ENCODE measurements around the gene ACSS1. TPM values are rescaled to one million over a fixed set of nuclear protein-coding genes. Genes with fewer than 3 reads are reported as not detected.

Gene ACSS1
- total and polyA plus RNA-seq, 2 experiments from 2014 or later, result not detected

DNA sequence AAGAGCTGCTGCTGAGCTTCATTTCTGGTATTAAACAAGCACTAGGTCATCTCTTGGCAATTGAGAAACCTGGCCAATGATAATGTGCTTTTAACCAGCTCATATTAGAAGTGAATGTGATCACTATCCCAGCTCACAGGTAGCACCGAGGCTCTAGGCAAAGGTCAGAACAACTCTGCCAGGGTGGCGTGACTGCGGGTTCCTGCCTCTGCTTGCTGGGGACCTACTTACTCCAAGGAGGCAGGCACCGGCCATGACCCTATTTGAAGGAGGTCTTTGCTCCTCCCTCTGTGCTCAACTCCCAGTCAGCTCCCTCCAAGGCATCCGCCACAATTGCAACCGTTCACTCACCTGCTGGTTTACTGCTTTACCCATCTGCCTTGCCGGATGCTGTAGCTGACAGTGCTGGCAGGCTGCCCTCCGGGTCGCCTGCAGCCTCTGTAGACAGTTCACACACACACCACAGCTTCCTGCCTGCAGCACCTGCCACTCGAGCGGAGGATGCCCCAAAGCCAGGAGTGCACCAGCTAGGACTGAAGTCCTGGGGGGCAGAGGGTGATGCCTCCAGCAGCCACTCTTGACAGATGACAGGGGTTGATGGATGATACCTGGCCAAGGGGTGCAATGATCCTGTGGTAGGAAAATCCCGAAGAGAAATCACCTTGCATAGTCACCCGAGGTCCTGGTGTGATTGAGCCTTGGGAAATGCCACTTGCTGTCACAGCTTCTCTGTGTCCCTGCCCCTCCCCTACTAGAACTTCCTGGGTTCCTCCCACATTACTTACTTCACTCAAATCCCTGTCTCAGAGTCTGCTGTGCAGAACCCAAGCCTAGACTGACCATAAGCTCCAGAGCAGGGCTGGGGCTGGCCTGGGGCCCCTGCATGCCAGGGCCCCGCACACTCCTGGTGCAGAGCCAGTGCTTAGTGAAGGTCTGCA lies 32.8 kb upstream of the ACSS1 start:
- DNase-seq (ENCODE audit: low read depth in 1 of 2, low spot score in 1 of 2), result no peak
- no peak overlapping the region for H3K27ac ChIP-seq
- no peak overlapping the region for H3K4me3 ChIP-seq
- TF ChIP-seq, protein P1, sequence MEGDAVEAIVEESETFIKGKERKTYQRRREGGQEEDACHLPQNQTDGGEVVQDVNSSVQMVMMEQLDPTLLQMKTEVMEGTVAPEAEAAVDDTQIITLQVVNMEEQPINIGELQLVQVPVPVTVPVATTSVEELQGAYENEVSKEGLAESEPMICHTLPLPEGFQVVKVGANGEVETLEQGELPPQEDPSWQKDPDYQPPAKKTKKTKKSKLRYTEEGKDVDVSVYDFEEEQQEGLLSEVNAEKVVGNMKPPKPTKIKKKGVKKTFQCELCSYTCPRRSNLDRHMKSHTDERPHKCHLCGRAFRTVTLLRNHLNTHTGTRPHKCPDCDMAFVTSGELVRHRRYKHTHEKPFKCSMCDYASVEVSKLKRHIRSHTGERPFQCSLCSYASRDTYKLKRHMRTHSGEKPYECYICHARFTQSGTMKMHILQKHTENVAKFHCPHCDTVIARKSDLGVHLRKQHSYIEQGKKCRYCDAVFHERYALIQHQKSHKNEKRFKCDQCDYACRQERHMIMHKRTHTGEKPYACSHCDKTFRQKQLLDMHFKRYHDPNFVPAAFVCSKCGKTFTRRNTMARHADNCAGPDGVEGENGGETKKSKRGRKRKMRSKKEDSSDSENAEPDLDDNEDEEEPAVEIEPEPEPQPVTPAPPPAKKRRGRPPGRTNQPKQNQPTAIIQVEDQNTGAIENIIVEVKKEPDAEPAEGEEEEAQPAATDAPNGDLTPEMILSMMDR (IDR thresholded peaks at IDR 0.05; ENCODE audit: low read depth, low read length), result no peak
- H3K9me3 ChIP-seq (ENCODE audit: low read depth), result no peaks in the 10 kb centered on the region
- H3K4me1 ChIP-seq (ENCODE audit: low read depth), result no peaks in the 10 kb centered on the region
- H3K27me3 ChIP-seq, result peaks cover 75% of the 10 kb centered on the region
- no peaks in the 10 kb centered on the region for H3K36me3 ChIP-seq

DNA sequence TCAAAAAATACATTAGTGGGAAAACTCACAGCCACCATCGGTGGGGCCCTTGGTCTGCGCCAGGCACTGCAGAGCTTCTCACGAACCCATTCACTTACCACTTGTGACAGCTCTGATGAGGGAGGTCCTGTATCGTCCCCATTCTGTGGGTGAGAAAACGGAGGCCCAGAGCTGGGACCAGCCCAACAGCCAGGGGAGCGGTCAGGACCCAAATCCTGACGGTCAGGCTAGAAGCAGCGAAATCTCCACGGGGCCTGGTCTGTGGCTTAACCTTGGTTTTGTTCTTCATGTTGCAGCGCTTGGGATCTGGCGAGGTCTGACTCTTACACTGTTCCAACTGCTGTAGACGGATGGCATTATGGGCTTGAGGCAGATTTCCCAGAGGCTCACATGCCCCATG lies 31.7 kb upstream of the ACSS1 start:
- Histone ChIP-seq H3K36me3 (no peaks in the 10 kb centered on the region), H3K27ac (no peak overlapping the region), H3K4me1 (ENCODE audit: low read depth) (no peaks in the 10 kb centered on the region), H3K9me3 (ENCODE audit: low read depth) (no peaks in the 10 kb centered on the region), H3K27me3 (peaks cover 83% of the 10 kb centered on the region), H3K4me3 (no peak overlapping the region)
- no peak for DNase-seq (ENCODE audit: low read depth in 1 of 2, low spot score in 1 of 2)
- TF ChIP-seq, protein P1 (IDR thresholded peaks at IDR 0.05; ENCODE audit: low read depth, low read length), result no peak

DNA sequence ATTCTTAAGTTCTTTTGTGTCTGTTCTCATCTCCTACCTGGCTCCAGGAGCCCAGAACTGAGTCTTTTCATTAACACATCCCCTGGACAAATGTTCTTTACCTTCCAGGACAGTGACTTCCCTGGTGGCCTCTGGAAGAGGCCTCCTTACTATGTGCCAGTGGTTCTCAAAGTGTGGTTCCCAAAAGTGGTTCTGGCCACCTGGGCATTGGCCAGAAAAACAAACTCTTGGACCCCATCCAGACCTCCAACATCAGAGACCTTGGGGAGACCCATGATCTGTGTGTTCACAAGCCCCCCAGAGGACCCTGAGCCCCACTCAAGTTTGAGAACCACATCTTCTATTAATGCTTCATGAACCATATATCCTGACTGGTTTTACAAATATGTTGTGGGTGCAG lies 31.2 kb upstream of the ACSS1 start:
- no peak overlapping the region for H3K27ac ChIP-seq
- DNase-seq (ENCODE audit: low read depth in 1 of 2, low spot score in 1 of 2), result no peak
- no peak overlapping the region for H3K4me3 ChIP-seq
- H3K9me3 ChIP-seq (ENCODE audit: low read depth), result no peaks in the 10 kb centered on the region
- H3K4me1 ChIP-seq (ENCODE audit: low read depth), result no peaks in the 10 kb centered on the region
- H3K27me3 ChIP-seq, result peaks cover 87% of the 10 kb centered on the region
- TF ChIP-seq, protein P1 (IDR thresholded peaks at IDR 0.05; ENCODE audit: low read depth, low read length), result no peak
- no peaks in the 10 kb centered on the region for H3K36me3 ChIP-seq

DNA sequence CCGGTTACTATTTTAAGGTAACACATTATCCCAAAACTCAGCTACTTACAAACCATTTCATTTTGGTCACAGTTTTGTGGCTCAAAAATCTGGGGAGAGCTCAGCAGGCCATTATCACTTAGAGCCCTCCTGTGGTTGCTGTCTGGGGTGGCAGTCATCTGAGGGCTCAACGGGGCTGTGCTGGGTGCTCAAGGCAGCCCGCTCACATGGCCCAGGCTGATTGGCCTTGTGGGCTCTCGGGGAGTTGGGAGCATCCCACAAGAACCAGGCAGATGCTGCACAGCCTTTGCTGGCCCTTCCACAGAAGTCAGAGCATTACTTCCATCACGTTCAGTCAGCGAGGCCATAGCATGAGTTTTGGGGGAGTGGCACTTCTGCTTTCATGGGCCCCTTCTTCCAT lies 30.3 kb upstream of the ACSS1 start:
- no peak for DNase-seq (ENCODE audit: low read depth in 1 of 2, low spot score in 1 of 2)
- Histone ChIP-seq H3K36me3 (no peaks in the 10 kb centered on the region), H3K27ac (no peak overlapping the region), H3K4me1 (ENCODE audit: low read depth) (no peaks in the 10 kb centered on the region), H3K9me3 (ENCODE audit: low read depth) (no peaks in the 10 kb centered on the region), H3K27me3 (peaks cover 90% of the 10 kb centered on the region), H3K4me3 (no peak overlapping the region)
- TF ChIP-seq, protein P1 (IDR thresholded peaks at IDR 0.05; ENCODE audit: low read depth, low read length), result no peak

DNA sequence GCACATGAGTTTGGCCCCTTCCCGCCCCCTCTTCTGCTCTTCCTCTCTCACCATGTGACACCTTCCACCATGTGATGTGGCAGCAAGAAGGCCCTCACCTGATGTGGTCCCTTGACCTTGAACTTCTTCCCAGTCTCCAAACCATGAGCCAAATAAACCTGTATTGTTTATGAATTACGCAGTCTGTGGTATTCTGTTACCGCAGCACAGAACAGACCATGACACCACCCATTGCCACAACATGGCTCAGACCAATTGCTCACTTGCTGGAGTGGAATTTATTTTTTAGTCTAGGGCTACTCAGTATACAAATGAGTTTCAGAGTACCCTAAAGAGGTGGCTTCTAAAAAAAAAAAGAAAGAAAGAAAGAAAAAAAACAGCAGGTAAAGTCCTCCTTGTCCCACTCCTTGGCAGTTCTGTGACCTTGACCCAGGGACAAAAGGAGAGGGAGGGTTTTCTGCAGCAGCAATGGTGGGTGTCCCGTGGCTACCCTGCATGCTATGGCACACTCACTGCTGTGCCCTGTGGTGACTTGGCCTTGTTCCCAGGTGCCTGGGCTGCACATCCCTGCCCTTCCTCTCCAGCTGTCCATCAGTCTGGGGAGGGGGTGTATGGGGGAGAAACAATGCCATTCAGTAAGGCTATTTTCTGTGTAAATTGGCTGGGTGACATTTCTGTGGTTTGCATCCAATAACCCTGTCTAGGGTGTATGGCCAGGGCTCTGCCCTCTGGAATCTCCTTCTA lies 29.4 kb upstream of the ACSS1 start:
- Histone ChIP-seq H3K27ac (no peak overlapping the region), H3K9me3 (ENCODE audit: low read depth) (no peaks in the 10 kb centered on the region), H3K27me3 (peaks cover 98% of the 10 kb centered on the region), H3K4me1 (ENCODE audit: low read depth) (no peaks in the 10 kb centered on the region), H3K4me3 (no peak overlapping the region), H3K36me3 (no peaks in the 10 kb centered on the region)
- TF ChIP-seq, protein P1 (IDR thresholded peaks at IDR 0.05; ENCODE audit: low read depth, low read length), result no peak
- no peak for DNase-seq (ENCODE audit: low read depth in 1 of 2, low spot score in 1 of 2)

Data from cardiac muscle cell (in vitro differentiated cells and primary cell).